Endothelial cell of umbilical vein (primary cell): ENCODE data around the gene TMEM220. TPM values are rescaled to one million over a fixed set of nuclear protein-coding genes. Genes with fewer than 3 reads are reported as not detected.

Experiments used
- BruUV-seq: library from RNA; stranded (reverse); fragments of 400-500 nt; replicated peaks from 2 replicates; lab custom pipeline; 2021; lab: Mats Ljungman, UMichigan
- CTCF ChIA-PET: fragments of 300-600, 350-600 bp; sonication (Branson Sonifier 250); formaldehyde crosslinking; loops from one replicate; lab custom pipeline; 2021; ENCODE audit warnings: antibody characterized with exemption, inconsistent platforms; lab: Charles Lee
- POLR2A ChIA-PET: fragments of 300-600, 350-600 bp; sonication (Branson Sonifier 250); formaldehyde crosslinking; loops from one replicate; lab custom pipeline; 2021; ENCODE audit warnings: antibody characterized with exemption, inconsistent platforms; lab: Charles Lee
- DNase-seq: peaks from one replicate; pipeline ENCODE4 v3.0.0-alpha.2; 2011; ENCODE audit warnings: low read depth, low spot score
- FAIRE-seq: peaks from 2 replicates; lab custom pipeline; 2011; peaks lifted over from hg19 to GRCh38; lab: Jason Lieb, UNC
- H2AFZ ChIP-seq: 2 replicates; pipeline ENCODE4 v1.6.0; 2012; ENCODE audit warnings: low read depth, low read length, control low read depth, inconsistent platforms
- H3K27ac ChIP-seq: 2 replicates; pipeline ENCODE4 v1.5.1; 2011; ENCODE audit warnings: low read depth, mild to moderate bottlenecking, control low read depth, low read length, moderate library complexity; ENCODE audit not compliant: insufficient read depth
- H3K27me3 ChIP-seq, 2 experiments: 2 replicates each; pipeline versions ENCODE4 v1.6.0 to v1.6.1; 2011; ENCODE audit warnings: low read length in 2 of 2, mixed read lengths in 1 of 2; ENCODE audit not compliant: control insufficient read depth in 2 of 2, insufficient read depth in 2 of 2
- H3K36me3 ChIP-seq, 2 experiments: 2 replicates in 1 of 2; 3 replicates in 1 of 2; pipeline ENCODE4 v1.5.1; 2011; ENCODE audit warnings: low read length in 2 of 2, mild to moderate bottlenecking in 1 of 2, moderate library complexity in 1 of 2; ENCODE audit not compliant: control insufficient read depth in 2 of 2, insufficient read depth in 2 of 2; ENCODE audit errors: extremely low read depth in 1 of 2
- H3K4me1 ChIP-seq: 3 replicates; pipeline ENCODE4 v1.5.1; 2011; ENCODE audit warnings: mild to moderate bottlenecking, low read length; ENCODE audit not compliant: control insufficient read depth, insufficient read depth; ENCODE audit errors: extremely low read depth
- H3K4me2 ChIP-seq: 2 replicates; pipeline ENCODE4 v1.6.1; 2011; ENCODE audit warnings: low read length, control low read depth, mixed read lengths; ENCODE audit not compliant: insufficient read depth
- H3K4me3 ChIP-seq, 3 experiments: fragments of 200-600 bp in 1 of 3; sonication (generic), shearing (Covaris generic) in 1 of 3; replicated peaks in 1 of 3; 2 replicates each; pipeline ENCODE4 v1.5.1; 2011 to 2016; ENCODE audit warnings: control low read depth in 3 of 3, low read length in 3 of 3, mild to moderate bottlenecking in 2 of 3, inconsistent platforms in 1 of 3, low read depth in 1 of 3, moderate library complexity in 1 of 3; ENCODE audit not compliant: insufficient read depth in 1 of 3
- H3K79me2 ChIP-seq: 2 replicates; pipeline ENCODE4 v1.6.0; 2012; ENCODE audit warnings: low read length, inconsistent platforms; ENCODE audit not compliant: control insufficient read depth, insufficient read depth
- H3K9ac ChIP-seq: replicated peaks from 2 replicates; pipeline ENCODE3; 2011; ENCODE audit warnings: low read length, control low read depth; ENCODE audit not compliant: insufficient read depth; ENCODE audit errors: extremely low read depth
- H3K9me1 ChIP-seq: replicated peaks from 3 replicates; pipeline ENCODE4 v1.6.0; 2011; ENCODE audit warnings: mild to moderate bottlenecking, low read length; ENCODE audit not compliant: control insufficient read depth, insufficient read depth; ENCODE audit errors: extremely low read depth
- H3K9me3 ChIP-seq: replicated peaks from 2 replicates; pipeline ENCODE4 v1.5.1; 2012; ENCODE audit warnings: low read length, inconsistent platforms; ENCODE audit not compliant: control insufficient read depth, insufficient read depth
- H4K20me1 ChIP-seq: replicated peaks from 2 replicates; pipeline ENCODE3; 2011; ENCODE audit warnings: mild to moderate bottlenecking, low read length; ENCODE audit not compliant: control insufficient read depth, insufficient read depth; ENCODE audit errors: extremely low read depth
- EZH2 ChIP-seq: IDR thresholded peaks from 2 replicates; pipeline ENCODE4 v1.6.1; 2012; ENCODE audit warnings: borderline replicate concordance, low read depth, mild to moderate bottlenecking, moderate library complexity, low read length, inconsistent platforms; ENCODE audit not compliant: severe bottlenecking
- FOS ChIP-seq: IDR thresholded peaks from 2 replicates; pipeline ENCODE4 v1.6.1; 2011; ENCODE audit warnings: mild to moderate bottlenecking, low read length, moderate library complexity, borderline replicate concordance; ENCODE audit not compliant: insufficient read depth
- GATA2 ChIP-seq: IDR thresholded peaks from 2 replicates; pipeline ENCODE4 v1.7.0; 2011; ENCODE audit warnings: low read depth, mild to moderate bottlenecking, moderate library complexity, mixed read lengths, low read length; ENCODE audit not compliant: insufficient read length, insufficient read depth
- JUN ChIP-seq: IDR thresholded peaks from 2 replicates; pipeline ENCODE4 v1.6.1; 2011; ENCODE audit warnings: borderline replicate concordance, low read depth; ENCODE audit not compliant: insufficient read length, insufficient read depth
- MAX ChIP-seq: IDR thresholded peaks from 2 replicates; pipeline ENCODE4 v1.6.1; 2011; ENCODE audit not compliant: insufficient read depth, insufficient read length
- MYC ChIP-seq: IDR thresholded peaks from one replicate; pipeline ENCODE4 v1.6.1; 2011; ENCODE audit warnings: mild to moderate bottlenecking, low read depth, low read length
- POLR2A ChIP-seq: IDR thresholded peaks from 2 replicates; pipeline ENCODE4 v1.6.1; 2012; ENCODE audit warnings: low read depth, mild to moderate bottlenecking, control low read depth, low read length
- POLR2AphosphoS5 ChIP-seq: IDR thresholded peaks from 2 replicates; pipeline ENCODE4 v1.6.1; 2012; ENCODE audit warnings: low read depth, mild to moderate bottlenecking, control low read depth, low read length, moderate library complexity; ENCODE audit not compliant: insufficient read depth
- dilution Hi-C: fragments of 300-500 bp; cut with MboI; formaldehyde crosslinking; loops from one replicate; pipeline ENCODE4 v1.15.0; 2019; ENCODE audit warnings: low sequenced_read_pairs; ENCODE audit not compliant: extremely low pct_ligation_motif_present
- intact Hi-C: fragments of 100-400 bp; cut with micrococcal nuclease; formaldehyde crosslinking; loops from one replicate; pipeline ENCODE4 v1.10.0; 2022
- polyA plus RNA-seq, 4 experiments: library from polyadenylated mRNA; depleted of rRNA in 3 of 4; stranded (reverse) in 3 of 4; unstranded in 1 of 4; fragments of >200 nt; gene quantifications; 2 replicates each; pipeline versions ENCODE4 v1.2.1 to v1.2.3, GENCODE V29; 2011 to 2012; ENCODE audit warnings: missing spikeins in 1 of 4
- total RNA-seq: library from RNA; stranded (reverse); gene quantifications from 2 replicates; pipeline ENCODE4 v1.2.3, GENCODE V29; 2021
- TF ChIP-seq, protein P1 (sequence below), 2 donors: IDR thresholded peaks; 1 replicate in 1 of 2; 2 replicates in 1 of 2; pipeline ENCODE4 v1.5.1; 2011; ENCODE audit warnings: low read length in 2 of 2, mild to moderate bottlenecking in 2 of 2, moderate library complexity in 2 of 2, control low read depth in 1 of 2, inconsistent platforms in 1 of 2, low read depth in 1 of 2; ENCODE audit not compliant: insufficient read depth in 1 of 2; ENCODE audit errors: extremely low read depth in 1 of 2

TMEM220 gene
- total and polyA plus RNA-seq, 2 donors (not counting 3 experiments of a cell fraction or from before 2014, with no cell fraction given): 3.6 to 11.2 TPM

DNA sequence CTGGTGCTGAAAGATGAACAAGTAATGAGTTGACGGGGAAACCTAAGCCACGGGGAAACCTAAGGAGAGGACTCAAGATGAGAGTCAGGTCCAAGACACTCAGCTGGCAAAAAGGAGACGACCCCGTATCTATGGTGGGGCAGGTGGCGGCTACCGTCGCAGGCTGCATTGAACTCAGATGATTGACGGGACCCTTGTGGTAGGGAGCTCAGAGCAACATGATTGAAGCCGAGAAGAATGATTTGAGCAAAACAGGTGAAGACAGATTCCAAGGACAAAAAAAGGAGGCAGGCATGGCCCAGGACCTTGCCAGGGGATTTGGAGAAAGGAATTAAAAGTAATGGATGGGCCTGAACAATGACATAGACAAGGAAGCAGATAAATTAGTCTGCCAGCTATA, 65.3 kb downstream of the TMEM220 start:
- Histone ChIP-seq H3K27me3 (no peaks in the 10 kb centered on the region), H4K20me1 (no peaks in the 10 kb centered on the region), H2AFZ (no peak overlapping the region), H3K9me3 (no peaks in the 10 kb centered on the region), H3K9ac (no peak overlapping the region), H3K4me2 (no peak overlapping the region), H3K79me2 (no peaks in the 10 kb centered on the region), H3K27ac (no peak overlapping the region), H3K9me1 (peaks cover 2% of the 10 kb centered on the region), H3K4me3 (no peak overlapping the region), H3K4me1 (peaks cover 2% of the 10 kb centered on the region), H3K36me3 (no peaks in the 10 kb centered on the region)
- POLR2A ChIA-PET: no interaction called here
- dilution Hi-C loops (no loop called here), intact Hi-C loops (no loop called here)
- CTCF ChIA-PET: interaction anchor here (1.3 to 1.9 kb wide), 2 partner anchors 11 to 18 kb away, joined by 4 to 6 read pairs; no protein-coding TSS in a partner anchor
- no peak for TF ChIP-seq MAX
- TF ChIP-seq GATA2: no peak
- TF ChIP-seq JUN: no peak
- TF ChIP-seq, protein P1, sequence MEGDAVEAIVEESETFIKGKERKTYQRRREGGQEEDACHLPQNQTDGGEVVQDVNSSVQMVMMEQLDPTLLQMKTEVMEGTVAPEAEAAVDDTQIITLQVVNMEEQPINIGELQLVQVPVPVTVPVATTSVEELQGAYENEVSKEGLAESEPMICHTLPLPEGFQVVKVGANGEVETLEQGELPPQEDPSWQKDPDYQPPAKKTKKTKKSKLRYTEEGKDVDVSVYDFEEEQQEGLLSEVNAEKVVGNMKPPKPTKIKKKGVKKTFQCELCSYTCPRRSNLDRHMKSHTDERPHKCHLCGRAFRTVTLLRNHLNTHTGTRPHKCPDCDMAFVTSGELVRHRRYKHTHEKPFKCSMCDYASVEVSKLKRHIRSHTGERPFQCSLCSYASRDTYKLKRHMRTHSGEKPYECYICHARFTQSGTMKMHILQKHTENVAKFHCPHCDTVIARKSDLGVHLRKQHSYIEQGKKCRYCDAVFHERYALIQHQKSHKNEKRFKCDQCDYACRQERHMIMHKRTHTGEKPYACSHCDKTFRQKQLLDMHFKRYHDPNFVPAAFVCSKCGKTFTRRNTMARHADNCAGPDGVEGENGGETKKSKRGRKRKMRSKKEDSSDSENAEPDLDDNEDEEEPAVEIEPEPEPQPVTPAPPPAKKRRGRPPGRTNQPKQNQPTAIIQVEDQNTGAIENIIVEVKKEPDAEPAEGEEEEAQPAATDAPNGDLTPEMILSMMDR (IDR thresholded peaks at IDR 0.05; ENCODE audit: extremely low read depth in 1 of 2, insufficient read depth in 1 of 2, low read depth in 1 of 2, low read length in 2 of 2): no peak
- no peak for TF ChIP-seq POLR2AphosphoS5
- no peak for TF ChIP-seq MYC
- TF ChIP-seq POLR2A: no peak
- TF ChIP-seq EZH2: no peak
- TF ChIP-seq FOS: no peak
- BruUV-seq: no TSS peak
- FAIRE-seq: no peak
- DNase-seq: no peak

Other genes starting within 250 kb of the TMEM220 start
- gene MYH1, start 211.5 kb downstream of the TMEM220 start, total RNA-seq: not detected in 2 replicates
- not detected in 2 replicates for gene MYH1, start 211.5 kb downstream of the TMEM220 start, polyA plus RNA-seq
- 0.05 TPM in 1 of 2 replicates, not detected in the other for gene MYH2, start 180.4 kb downstream of the TMEM220 start, total RNA-seq
- gene MYH2, start 180.4 kb downstream of the TMEM220 start, polyA plus RNA-seq: not detected in 2 replicates
- gene MYH3, start 72.7 kb downstream of the TMEM220 start, total RNA-seq: 0.73 and 0.78 TPM in 2 replicates
- gene MYH3, start 72.7 kb downstream of the TMEM220 start, polyA plus RNA-seq: 0.08 and 0.65 TPM in 2 replicates
- gene SCO1, start 32.5 kb downstream of the TMEM220 start, total RNA-seq: 28.0 and 30.8 TPM in 2 replicates
- 10.4 and 11.9 TPM in 2 replicates for gene SCO1, start 32.5 kb downstream of the TMEM220 start, polyA plus RNA-seq
- gene ADPRM, start 32.4 kb downstream of the TMEM220 start, total RNA-seq: 7.6 and 7.9 TPM in 2 replicates
- 7.2 and 7.4 TPM in 2 replicates for gene ADPRM, start 32.4 kb downstream of the TMEM220 start, polyA plus RNA-seq
- gene TMEM238L, start 74.1 kb upstream of the TMEM220 start, total RNA-seq: not detected in 2 replicates
- gene TMEM238L, start 74.1 kb upstream of the TMEM220 start, polyA plus RNA-seq: not detected in 2 replicates
- not detected in 2 replicates for gene PIRT, start 108.1 kb upstream of the TMEM220 start, total RNA-seq
- not detected in 2 replicates for gene PIRT, start 108.1 kb upstream of the TMEM220 start, polyA plus RNA-seq